SK-N-SH treated with all-trans-retinoic acid at 6 μM for 48 hours (cell line): ENCODE data around the gene NTNG1.

Experiments
- ATAC-seq: fragments of 200-7000 bp; cut with Tn5 transposase; 3 replicates; pipeline ENCODE4 v1.9.1; 2020; ENCODE audit warnings: mild to moderate bottlenecking, moderate library complexity
- ARNTL ChIP-seq: fragments of 450-650 bp; formaldehyde crosslinking; IDR thresholded peaks from 2 replicates; pipeline ENCODE4 v1.5.0; 2020; ENCODE audit warnings: low read depth, mild to moderate bottlenecking, moderate library complexity, borderline replicate concordance
- BACH2 ChIP-seq: fragments of 250-450 bp; sonication (Bioruptor Pico); IDR thresholded peaks from 2 replicates; pipeline ENCODE4 v1.9.0; 2021; ENCODE audit warnings: mild to moderate bottlenecking, borderline replicate concordance
- CREB5 ChIP-seq: fragments of 250-450 bp; sonication (Bioruptor Pico); IDR thresholded peaks from 2 replicates; pipeline ENCODE4 v1.5.1; 2020; ENCODE audit warnings: low read depth, mild to moderate bottlenecking, moderate library complexity
- CSDC2 ChIP-seq: fragments of 250-450 bp; sonication (Bioruptor Pico); IDR thresholded peaks from 2 replicates; pipeline ENCODE4 v1.5.0; 2020; ENCODE audit warnings: mild to moderate bottlenecking, moderate library complexity
- CSRNP3 ChIP-seq: fragments of 250-450 bp; sonication (Bioruptor Pico); IDR thresholded peaks from 2 replicates; pipeline ENCODE4 v1.5.1; 2021; ENCODE audit warnings: mild to moderate bottlenecking, moderate library complexity
- GLIS3 ChIP-seq: fragments of 250-450 bp; sonication (Bioruptor Pico); IDR thresholded peaks from 2 replicates; pipeline ENCODE4 v1.5.0; 2020; ENCODE audit warnings: mild to moderate bottlenecking, moderate library complexity
- ISL1 ChIP-seq: fragments of 250-450 bp; sonication (Bioruptor Pico); IDR thresholded peaks from 2 replicates; pipeline ENCODE4 v2.1.2; 2022; ENCODE audit warnings: mild to moderate bottlenecking, moderate library complexity
- OSR1 ChIP-seq: fragments of 250-450 bp; sonication (Bioruptor Pico); IDR thresholded peaks from 2 replicates; pipeline ENCODE4 v1.8.0; 2022; ENCODE audit warnings: moderate library complexity, mild to moderate bottlenecking, inconsistent platforms
- PATZ1 ChIP-seq: fragments of 250-450 bp; sonication (Bioruptor Pico); IDR thresholded peaks from 2 replicates; pipeline ENCODE4 v1.8.0; 2020; ENCODE audit warnings: mild to moderate bottlenecking, moderate library complexity, borderline replicate concordance
- POU6F1 ChIP-seq: fragments of 250-450 bp; sonication (Bioruptor Pico); IDR thresholded peaks from 2 replicates; pipeline ENCODE4 v1.8.0; 2021; ENCODE audit warnings: low read depth, mild to moderate bottlenecking, moderate library complexity, borderline replicate concordance
- PPARA ChIP-seq: fragments of 250-450 bp; sonication (Bioruptor Pico); IDR thresholded peaks from 2 replicates; pipeline ENCODE4 v1.5.0; 2020; ENCODE audit warnings: mild to moderate bottlenecking, borderline replicate concordance
- RARB ChIP-seq: fragments of 250-450 bp; sonication (Bioruptor Pico); IDR thresholded peaks from 2 replicates; pipeline ENCODE4 v1.8.0; 2021; ENCODE audit warnings: mild to moderate bottlenecking, moderate library complexity
- SNAI2 ChIP-seq: fragments of 250-450 bp; sonication (Bioruptor Pico); IDR thresholded peaks from 2 replicates; pipeline ENCODE4 v1.5.0; 2020; ENCODE audit warnings: mild to moderate bottlenecking, moderate library complexity
- TCF4 ChIP-seq: fragments of 250-450 bp; sonication (Bioruptor Pico); IDR thresholded peaks from 2 replicates; pipeline ENCODE4 v1.8.0; 2021; ENCODE audit warnings: mild to moderate bottlenecking, moderate library complexity, borderline replicate concordance
- TOX ChIP-seq: fragments of 250-450 bp; sonication (Bioruptor Pico); IDR thresholded peaks from 2 replicates; pipeline ENCODE4 v1.8.0; 2021; ENCODE audit warnings: mild to moderate bottlenecking, moderate library complexity, borderline replicate concordance
- TSHZ2 ChIP-seq: fragments of 250-450 bp; sonication (Bioruptor Pico); IDR thresholded peaks from 2 replicates; pipeline ENCODE4 v1.5.0; 2020; ENCODE audit warnings: mild to moderate bottlenecking, moderate library complexity
- ZC3H10 ChIP-seq: fragments of 250-450 bp; sonication (Bioruptor Pico); IDR thresholded peaks from 2 replicates; pipeline ENCODE4 v1.5.1; 2021; ENCODE audit warnings: mild to moderate bottlenecking, moderate library complexity
- ZFP3 ChIP-seq: fragments of 250-450 bp; sonication (Bioruptor Pico); IDR thresholded peaks from 2 replicates; pipeline ENCODE4 v1.5.0; 2020; ENCODE audit warnings: mild to moderate bottlenecking, moderate library complexity
- ZNF565 ChIP-seq: fragments of 450-650 bp; formaldehyde crosslinking; conservative IDR thresholded peaks from 2 replicates; pipeline ENCODE4 v1.5.0; 2020; ENCODE audit warnings: low read depth, mild to moderate bottlenecking, moderate library complexity
- ZNF8 ChIP-seq: fragments of 450-650 bp; formaldehyde crosslinking; IDR thresholded peaks from 2 replicates; pipeline ENCODE4 v1.5.0; 2020; ENCODE audit warnings: mild to moderate bottlenecking, moderate library complexity

NTNG1 gene

GRCh38 chr1:107244709-107245500 is 104.1 kb downstream of the NTNG1 start:
- ATAC-seq: no peak
- TF ChIP-seq TSHZ2 (CRISPR knock-in tag) (no peak), TCF4 (peak; percentile 51; the same call in 1 of the 2 replicates), CREB5 (no peak), GLIS3 (no peak), POU6F1 (CRISPR knock-in tag) (no peak)

GRCh38 chr1:107246775-107247345 is 106.0 kb downstream of the NTNG1 start:
- TF ChIP-seq ISL1 (CRISPR knock-in tag) (no peak), TOX (CRISPR knock-in tag) (no peak), CSDC2 (CRISPR knock-in tag) (no peak), RARB (CRISPR knock-in tag) (no peak), GLIS3 (no peak), CSRNP3 (CRISPR knock-in tag) (no peak), ARNTL (CRISPR knock-in tag) (no peak), PATZ1 (no peak), OSR1 (no peak), ZFP3 (CRISPR knock-in tag) (no peak), SNAI2 (CRISPR knock-in tag) (no peak), CREB5 (no peak), ZNF8 (CRISPR knock-in tag) (no peak), PPARA (CRISPR knock-in tag) (no peak), ZNF565 (CRISPR knock-in tag) (no peak), BACH2 (CRISPR knock-in tag) (no peak)
- ATAC-seq: no peak

- no peak for TF ChIP-seq ZC3H10 (CRISPR knock-in tag)
- no peak for ATAC-seq
These were observed 106.8 kb downstream of the NTNG1 start for GRCh38 chr1:107247679-107248078.
